Head of caudate nucleus (tissue), 42 donors: ENCODE data around the gene TSSK2.

Source experiments
- DNase-seq, 42 donors: peaks; one replicate each; pipeline versions ENCODE4 v3.0.0 to v3.0.0-alpha.2; 2020 to 2021; ENCODE audit warnings: mixed read lengths in 7 of 42
- intact Hi-C: fragments of 100-400 bp; cut with DNase I; formaldehyde crosslinking; loops from one replicate; pipeline ENCODE4 v1.15.0; 2022

Gene TSSK2

GRCh38 chr22:19175602-19176174, 44.6 kb downstream of the TSSK2 start:
- DNase-seq = no peak
- intact Hi-C loops = loop anchor here (5.0 kb wide), 2 partner anchors 33 to 257 kb away; partner anchors contain the start of genes ESS2, HIRA and MRPL40

GRCh38 chr22:19176175-19176643, 45.1 kb downstream of the TSSK2 start:
- intact Hi-C loops = loop anchor here (5.0 kb wide), 2 partner anchors 34 to 256 kb away; partner anchors contain the start of genes ESS2, HIRA and MRPL40
- DNase-seq = no peak

GRCh38 chr22:19176732-19177131, 45.6 kb downstream of the TSSK2 start:
- intact Hi-C loops = loop anchor here (5.0 kb wide), 2 partner anchors 34 to 256 kb away; partner anchors contain the start of genes ESS2, HIRA and MRPL40
- DNase-seq = no peak

GRCh38 chr22:19177164-19178064, 46.3 kb downstream of the TSSK2 start:
- intact Hi-C loops = loop anchor here (2.0 to 5.0 kb wide), 3 partner anchors 35 to 255 kb away; partner anchors contain the start of genes ESS2, HIRA and MRPL40
- DNase-seq = peak in 2 of 42 donors; percentile 20 to 21

GRCh38 chr22:19178065-19178656, 47.1 kb downstream of the TSSK2 start:
- intact Hi-C loops = loop anchor here (2.0 to 5.0 kb wide), 3 partner anchors 36 to 254 kb away; partner anchors contain the start of genes ESS2, HIRA and MRPL40

GRCh38 chr22:19178657-19179496, 47.8 kb downstream of the TSSK2 start, which contains the start of gene SLC25A1:
Gene SLC25A1 (minus strand): TSS chr22:19178736. CDS start chr22:19178673, 63 bp downstream.
- intact Hi-C loops = loop anchor here (2.0 to 5.0 kb wide), 3 partner anchors 37 to 253 kb away; partner anchors contain the start of genes ESS2, HIRA and MRPL40

More at GRCh38 chr22:19178065-19178656, 47.1 kb downstream of the TSSK2 start:
- DNase-seq = peak in 31 of 42 donors; percentile 8 to 70 (median 44)

GRCh38 chr22:19179497-19180048, 48.5 kb downstream of the TSSK2 start:
- peak; percentile 59 to 92 (median 80) for DNase-seq
- intact Hi-C loops = loop anchor here (2.0 to 5.0 kb wide), 3 partner anchors 37 to 253 kb away; partner anchors contain the start of genes ESS2, HIRA and MRPL40

More at GRCh38 chr22:19178657-19179496, 47.8 kb downstream of the TSSK2 start, which contains the start of gene SLC25A1:
- DNase-seq = peak; percentile 80 to 97 (median 94)

- no peak for DNase-seq
- intact Hi-C loops = no loop called here
Measured at GRCh38 chr22:19180234-19180633, 49.1 kb downstream of the TSSK2 start.

- no peak for DNase-seq
- intact Hi-C loops = no loop called here
Measured at GRCh38 chr22:19180740-19181410, 49.8 kb downstream of the TSSK2 start.

- no peak for DNase-seq
- intact Hi-C loops = no loop called here
Measured at GRCh38 chr22:19181786-19182471, 50.8 kb downstream of the TSSK2 start.
